Adrenal gland (tissue), 12 donors: ENCODE measurements around the gene IRX3. TPM values are rescaled to one million over a fixed set of nuclear protein-coding genes. Genes with fewer than 3 reads are reported as not detected.

Source experiments
- DNase-seq, 7 donors: peaks; one replicate each; pipeline ENCODE4 v3.0.0-alpha.2; 2019 to 2020
- H3K27ac ChIP-seq, 5 donors: fragments of 200-600 bp; sonication (generic) in 4 of 5; 1 replicate in 3 of 5; 2 replicates in 2 of 5; pipeline versions ENCODE4 v1.5.1 to v1.8.0; 2016 to 2020; ENCODE audit warnings: mild to moderate bottlenecking in 1 of 5
- H3K27me3 ChIP-seq: fragments of 200-600 bp; 2 replicates; pipeline ENCODE4 v1.8.0; 2021
- H3K36me3 ChIP-seq, 2 donors: fragments of 200-600 bp; replicated peaks in 1 of 2; 1 replicate in 1 of 2; 2 replicates in 1 of 2; pipeline versions ENCODE4 v1.5.1 to v1.8.0; 2018 to 2022
- H3K4me1 ChIP-seq, 2 donors: fragments of 200-600 bp; replicated peaks in 1 of 2; 1 replicate in 1 of 2; 2 replicates in 1 of 2; pipeline versions ENCODE4 v1.5.1 to v1.8.0; 2018 to 2021
- H3K4me3 ChIP-seq, 4 donors: fragments of 200-600 bp; sonication (generic) in 3 of 4; one replicate each; pipeline ENCODE4 v1.5.1; 2016 to 2018
- H3K9me3 ChIP-seq, 3 donors: fragments of 200-600 bp; sonication (generic) in 1 of 3; replicated peaks in 1 of 3; 1 replicate in 2 of 3; 2 replicates in 1 of 3; pipeline versions ENCODE4 v1.5.1 to v1.8.0; 2016 to 2021
- CTCF ChIP-seq, 6 experiments: fragments of 450-650 bp in 4 of 6; fragments of 200-600 bp in 2 of 6; sonication (generic) in 1 of 6; IDR thresholded peaks; 1 replicate in 5 of 6; 2 replicates in 1 of 6; pipeline versions ENCODE4 v1.5.1 to v1.8.0; 2016 to 2021; ENCODE audit warnings: antibody characterized with exemption in 6 of 6, mild to moderate bottlenecking in 2 of 6, moderate library complexity in 1 of 6
- POLR2A ChIP-seq, 2 donors: fragments of 450-650 bp; IDR thresholded peaks; one replicate each; pipeline ENCODE4 v1.6.1; 2017; ENCODE audit warnings: antibody characterized with exemption in 2 of 2, mild to moderate bottlenecking in 2 of 2, moderate library complexity in 1 of 2
- WGBS, 4 donors: extraction: QIAGEN DNeasy Blood & Tissue Kit in 2 of 4; methylation state at CpG; one replicate each; pipeline versions ENCODE4 v1.1.5 to v1.1.7; 2013 to 2017; 5-methylcytosine and 5-hydroxymethylcytosine counted together
- intact Hi-C, 2 donors: fragments of 100-400 bp; cut with DNase I; formaldehyde crosslinking; loops; one replicate each; pipeline versions ENCODE4 v1.14.1 to v1.15.0; 2022 to 2023
- polyA plus RNA-seq, 3 donors: library from polyadenylated mRNA; stranded (reverse); fragments of 200-250 nt in 2 of 3; fragments of 350-450 nt in 1 of 3; fragmentation: Illumina TruSeq in 1 of 3; extraction: RNeasy Lipid Tissue Mini Kit (QIAGEN cat#74804) in 1 of 3; gene quantifications; one replicate each; pipeline ENCODE4 v1.2.3, GENCODE V29; 2013 to 2014
- total RNA-seq, 9 donors: library from RNA; depleted of rRNA in 4 of 9; stranded (reverse); fragments of >200 nt in 4 of 9; fragments of 120-200 nt in 1 of 9; fragmentation: NEBNext Ultra II Directional in 1 of 9; extraction: Animal tissue kit (Norgen Biotek cat#: 25700) in 1 of 9; gene quantifications; one replicate each; pipeline versions ENCODE4 v1.1.0 to v1.2.4, GENCODE V29; 2013 to 2023
- donor health status: healthy with polysubstance abuse.
- donor health status: Bipolar disorder and iron deficiency.
- donor health status: DM: yes; HTN: yes; CAD: no.
- donor health status: DM: no; HTN: no; CAD: no.
- donor health status: DM: no; HTN: no; CAD: no.
- donor health status: DM: yes; HTN: yes; CAD: no.

IRX3 gene
- total and polyA plus RNA-seq, 12 donors = 1.4 to 18.6 (median 9.4) TPM

- no peak overlapping the region for H3K4me3 ChIP-seq
- H3K27me3 ChIP-seq = peaks cover 71% of the 10 kb centered on the region
- H3K36me3 ChIP-seq = no peaks in the 10 kb centered on the region
- no peak for TF ChIP-seq CTCF (IDR thresholded peaks at IDR 0.05)
- no peak for TF ChIP-seq POLR2A (IDR thresholded peaks at IDR 0.05)
- H3K27ac ChIP-seq = no peak overlapping the region
- H3K9me3 ChIP-seq = no peaks in the 10 kb centered on the region
- 14 to 27% (median 19%) methylated on average over 27 to 56 of the region's 57 CpGs for WGBS, 4 donors
- intact Hi-C loops = loop anchor here (5.0 to 10.0 kb wide), 2 partner anchors 643 to 645 kb away; partner anchors contain the start of gene IRX5 (in 2 of the 2)
- peaks cover 8% of the 10 kb centered on the region in 2 donors for H3K4me1 ChIP-seq
- DNase-seq = no peak
Observed at GRCh38 chr16:54289242-54289944, 2.8 kb upstream of the IRX3 start.

- peaks cover 8 to 9% of the 10 kb centered on the region in 2 donors for H3K4me1 ChIP-seq
- no peaks in the 10 kb centered on the region for H3K9me3 ChIP-seq
- WGBS, 4 donors = 6 to 30% (median 16%) methylated on average over 10 to 25 of the region's 25 CpGs
- DNase-seq = no peak
- H3K36me3 ChIP-seq = no peaks in the 10 kb centered on the region
- intact Hi-C loops = loop anchor here (5.0 to 10.0 kb wide), 2 partner anchors 643 to 646 kb away; partner anchors contain the start of gene IRX5 (in 2 of the 2)
- H3K27ac ChIP-seq = no peak overlapping the region
- H3K27me3 ChIP-seq = peaks cover 76% of the 10 kb centered on the region
- no peak for TF ChIP-seq POLR2A (IDR thresholded peaks at IDR 0.05)
- TF ChIP-seq CTCF (IDR thresholded peaks at IDR 0.05) = no peak
- H3K4me3 ChIP-seq = no peak overlapping the region
Observed at GRCh38 chr16:54288835-54289241, 2.3 kb upstream of the IRX3 start.

DNA sequence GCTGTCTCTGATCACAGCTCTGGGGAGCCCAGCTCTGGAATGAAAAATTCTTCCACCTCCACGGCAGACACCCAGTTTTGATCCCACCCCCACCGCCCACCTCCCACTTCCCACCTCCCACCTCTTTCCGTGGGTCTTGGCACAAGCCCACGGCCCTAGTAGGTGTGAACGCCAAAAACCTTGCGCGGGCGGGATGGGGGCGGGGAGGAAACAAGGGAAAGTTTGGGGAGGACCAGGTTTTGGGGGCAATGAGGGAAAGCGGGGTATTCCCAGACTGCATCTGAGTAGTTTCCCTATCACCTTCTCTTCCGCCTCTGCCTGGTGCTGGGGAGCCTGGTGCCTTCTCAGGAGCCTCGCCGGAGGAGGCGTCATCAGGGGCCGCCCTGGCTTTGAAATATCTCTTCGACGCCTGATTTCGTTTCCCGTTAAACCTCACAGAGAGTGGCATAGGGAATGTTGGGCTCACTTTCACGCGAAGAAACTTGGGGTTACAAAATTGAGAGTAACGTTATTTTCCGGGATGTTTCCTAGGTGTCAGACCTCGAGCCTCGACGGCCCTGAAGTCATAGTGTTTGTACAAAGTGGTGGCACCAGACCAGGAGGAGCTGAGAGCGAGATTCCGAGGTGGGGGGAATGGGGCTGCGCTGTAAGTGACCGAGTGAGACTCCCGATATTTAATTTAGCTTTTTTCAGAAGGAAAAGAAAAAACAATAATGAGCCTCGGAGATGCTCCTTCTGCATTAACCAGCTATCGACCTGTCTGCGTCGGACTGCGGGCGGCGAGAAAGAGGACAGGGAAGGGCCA lies 1.6 kb upstream of the IRX3 start:
- intact Hi-C loops = loop anchor here (5.0 to 10.0 kb wide), 2 partner anchors 644 to 647 kb away; partner anchors contain the start of gene IRX5 (in 2 of the 2)
- H3K4me1 ChIP-seq = peaks cover 8 to 13% of the 10 kb centered on the region in 2 donors
- H3K4me3 ChIP-seq = peak overlapping the region in 1 of 4 donors; percentile 61
- TF ChIP-seq CTCF (IDR thresholded peaks at IDR 0.05) (no peak), POLR2A (IDR thresholded peaks at IDR 0.05) (no peak)
- no peak for DNase-seq
- WGBS, 4 donors = 14 to 25% (median 17%) methylated on average over 36 to 38 of the region's 38 CpGs
- no peak overlapping the region for H3K27ac ChIP-seq
- no peaks in the 10 kb centered on the region for H3K36me3 ChIP-seq
- peaks cover 82% of the 10 kb centered on the region for H3K27me3 ChIP-seq
- H3K9me3 ChIP-seq = no peaks in the 10 kb centered on the region
